H9 (cell line): ENCODE data around the gene FN3KRP. TPM values are rescaled to one million over a fixed set of nuclear protein-coding genes. Genes with fewer than 3 reads are reported as not detected.

ENCODE experiments used
- DNase-seq: peaks from one replicate; pipeline ENCODE4 v3.0.0-alpha.2; 2017
- H2AFZ ChIP-seq: one replicate; pipeline ENCODE4 v1.6.1; 2013; ENCODE audit warnings: mild to moderate bottlenecking, low read length, control low read depth, moderate library complexity
- H2AK5ac ChIP-seq: 2 replicates; pipeline ENCODE4 v1.6.1; 2013; ENCODE audit warnings: low read length, control low read depth, mixed read lengths; ENCODE audit not compliant: insufficient read length
- H2BK120ac ChIP-seq: one replicate; pipeline ENCODE4 v1.6.1; 2013; ENCODE audit warnings: low read depth, mild to moderate bottlenecking, low read length, control low read depth, inconsistent platforms; ENCODE audit not compliant: poor library complexity, severe bottlenecking
- H2BK12ac ChIP-seq: 2 replicates; pipeline ENCODE4 v1.6.1; 2013; ENCODE audit warnings: low read length, control low read depth, mixed read lengths, low read depth; ENCODE audit not compliant: insufficient read length
- H2BK15ac ChIP-seq: 2 replicates; pipeline ENCODE4 v1.6.1; 2013; ENCODE audit warnings: low read depth, low read length, control low read depth
- H2BK20ac ChIP-seq: one replicate; pipeline ENCODE4 v1.6.1; 2013; ENCODE audit warnings: low read depth, mild to moderate bottlenecking, low read length, control low read depth, inconsistent platforms; ENCODE audit not compliant: poor library complexity, severe bottlenecking
- H2BK5ac ChIP-seq: 2 replicates; pipeline ENCODE4 v1.6.1; 2013; ENCODE audit warnings: low read length, control low read depth, mixed read lengths; ENCODE audit not compliant: insufficient read length
- H3K14ac ChIP-seq: 2 replicates; pipeline ENCODE4 v1.6.1; 2013; ENCODE audit warnings: low read length, control low read depth; ENCODE audit not compliant: insufficient read depth
- H3K18ac ChIP-seq: 2 replicates; pipeline ENCODE4 v1.6.1; 2013; ENCODE audit warnings: low read depth, mild to moderate bottlenecking, mixed read lengths, low read length, control low read depth; ENCODE audit not compliant: insufficient read length
- H3K23ac ChIP-seq: 2 replicates; pipeline ENCODE4 v1.6.1; 2013; ENCODE audit warnings: low read length, control low read depth, mixed read lengths, low read depth; ENCODE audit not compliant: insufficient read length
- H3K23me2 ChIP-seq: 2 replicates; pipeline ENCODE4 v1.6.1; 2013; ENCODE audit warnings: low read depth, mild to moderate bottlenecking, mixed read lengths, low read length, control low read depth; ENCODE audit not compliant: insufficient read length, poor library complexity, severe bottlenecking
- H3K27ac ChIP-seq: 2 replicates; pipeline ENCODE4 v1.5.1; 2013; ENCODE audit warnings: low read length, control low read depth, mixed read lengths, low read depth; ENCODE audit not compliant: insufficient read length
- H3K27me3 ChIP-seq: 2 replicates; pipeline ENCODE4 v1.6.1; 2013; ENCODE audit warnings: low read length, control low read depth, inconsistent platforms; ENCODE audit not compliant: insufficient read depth
- H3K4ac ChIP-seq: 2 replicates; pipeline ENCODE4 v1.6.1; 2013; ENCODE audit warnings: low read depth, mild to moderate bottlenecking, control low read depth, inconsistent platforms, low read length, moderate library complexity
- H3K4me1 ChIP-seq: 2 replicates; pipeline ENCODE4 v1.6.1; 2013; ENCODE audit warnings: low read length, control low read depth, inconsistent platforms; ENCODE audit not compliant: insufficient read depth
- H3K4me2 ChIP-seq: 2 replicates; pipeline ENCODE4 v1.6.1; 2013; ENCODE audit warnings: low read length, control low read depth, mixed read lengths; ENCODE audit not compliant: insufficient read length, insufficient read depth
- H3K56ac ChIP-seq: 2 replicates; pipeline ENCODE4 v1.6.1; 2013; ENCODE audit warnings: low read depth, mild to moderate bottlenecking, mixed read lengths, low read length, control low read depth; ENCODE audit not compliant: insufficient read length
- H3K79me1 ChIP-seq: 2 replicates; pipeline ENCODE4 v1.6.1; 2013; ENCODE audit warnings: low read depth, mild to moderate bottlenecking, moderate library complexity, low read length, control low read depth, inconsistent platforms; ENCODE audit not compliant: insufficient read depth, poor library complexity, severe bottlenecking
- H3K79me2 ChIP-seq: 2 replicates; pipeline ENCODE4 v1.6.1; 2013; ENCODE audit warnings: low read length, control low read depth, inconsistent platforms; ENCODE audit not compliant: insufficient read depth
- H3K9ac ChIP-seq: 2 replicates; pipeline ENCODE4 v1.6.1; 2013; ENCODE audit warnings: low read length, control low read depth, mixed read lengths; ENCODE audit not compliant: insufficient read length; ENCODE audit errors: extremely low read depth
- H3K9me3 ChIP-seq: one replicate; pipeline ENCODE4 v1.6.1; 2013; ENCODE audit warnings: low read depth, low read length, inconsistent platforms; ENCODE audit not compliant: control insufficient read depth
- H3T11ph ChIP-seq: one replicate; pipeline ENCODE4 v1.6.1; 2013; ENCODE audit warnings: mild to moderate bottlenecking, low read length, control low read depth, inconsistent platforms
- H4K20me1 ChIP-seq: one replicate; pipeline ENCODE4 v1.6.1; 2013; ENCODE audit not compliant: control insufficient read depth, insufficient read length, insufficient read depth
- H4K5ac ChIP-seq: 2 replicates; pipeline ENCODE4 v1.6.1; 2013; ENCODE audit warnings: low read depth, mild to moderate bottlenecking, mixed read lengths, low read length, control low read depth; ENCODE audit not compliant: insufficient read length
- H4K8ac ChIP-seq: replicated peaks from 2 replicates; pipeline ENCODE4 v1.6.1; 2013; ENCODE audit warnings: low read length, control low read depth, mixed read lengths, low read depth; ENCODE audit not compliant: insufficient read length
- H4K91ac ChIP-seq: 2 replicates; pipeline ENCODE4 v1.6.1; 2013; ENCODE audit warnings: low read depth, mild to moderate bottlenecking, moderate library complexity, mixed read lengths, low read length, control low read depth; ENCODE audit not compliant: insufficient read length
- H3K27ac Mint-ChIP-seq, 3 experiments: 2 replicates in 2 of 3; 3 replicates in 1 of 3; pipeline ENCODE4 v1.8.0; 2020 to 2021; ENCODE audit warnings: mixed read lengths in 3 of 3, mild to moderate bottlenecking in 1 of 3, moderate library complexity in 1 of 3
- H3K27me3 Mint-ChIP-seq: 2 replicates; pipeline ENCODE4 v1.8.0; 2021; ENCODE audit warnings: low read depth, mild to moderate bottlenecking, moderate library complexity, mixed read lengths
- H3K36me3 Mint-ChIP-seq, 3 experiments: 2 replicates in 2 of 3; 3 replicates in 1 of 3; pipeline ENCODE4 v1.8.0; 2020 to 2021; ENCODE audit warnings: low read depth in 3 of 3, mixed read lengths in 3 of 3; ENCODE audit not compliant: insufficient read depth in 1 of 3
- H3K4me1 Mint-ChIP-seq, 2 experiments: 2 replicates each; pipeline ENCODE4 v1.8.0; 2020; ENCODE audit warnings: mixed read lengths in 2 of 2
- H3K4me3 Mint-ChIP-seq, 2 experiments: 2 replicates in 1 of 2; 3 replicates in 1 of 2; pipeline ENCODE4 v1.8.0; 2020 to 2021; ENCODE audit warnings: mild to moderate bottlenecking in 2 of 2, mixed read lengths in 2 of 2, moderate library complexity in 1 of 2
- H3K9me3 Mint-ChIP-seq, 2 experiments: 2 replicates in 1 of 2; 3 replicates in 1 of 2; pipeline ENCODE4 v1.8.0; 2020; ENCODE audit warnings: mild to moderate bottlenecking in 2 of 2, mixed read lengths in 2 of 2, moderate library complexity in 1 of 2
- WGBS: extraction: QIAGEN DNeasy Blood & Tissue Kit; methylation state at CpG from one replicate; pipeline ENCODE4 v1.1.7; 2013; ENCODE audit warnings: missing lambda C conversion rate, low lambda C conversion rate, mixed read lengths; ENCODE audit not compliant: insufficient read length; ENCODE audit errors: extremely low coverage; 5-methylcytosine and 5-hydroxymethylcytosine counted together
- long read RNA-seq: library from polyadenylated mRNA; unstranded; transcript quantifications from one replicate; pipeline ENCODE4 v2.0.0, GENCODE V29; 2020
- total RNA-seq: library from RNA; stranded (reverse); gene quantifications from 2 replicates; pipeline ENCODE4 v1.2.1, GENCODE V29; 2021
- TF ChIP-seq, protein P1 (sequence below): fragments of 200-600 bp; sonication (generic); conservative IDR thresholded peaks from 3 replicates; pipeline ENCODE4 v1.8.0; 2021; ENCODE audit warnings: antibody characterized with exemption, mild to moderate bottlenecking

Gene FN3KRP, protein sequence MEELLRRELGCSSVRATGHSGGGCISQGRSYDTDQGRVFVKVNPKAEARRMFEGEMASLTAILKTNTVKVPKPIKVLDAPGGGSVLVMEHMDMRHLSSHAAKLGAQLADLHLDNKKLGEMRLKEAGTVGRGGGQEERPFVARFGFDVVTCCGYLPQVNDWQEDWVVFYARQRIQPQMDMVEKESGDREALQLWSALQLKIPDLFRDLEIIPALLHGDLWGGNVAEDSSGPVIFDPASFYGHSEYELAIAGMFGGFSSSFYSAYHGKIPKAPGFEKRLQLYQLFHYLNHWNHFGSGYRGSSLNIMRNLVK
- total RNA-seq, result 31.9 and 32.9 TPM in 2 replicates
- long read RNA-seq, transcript FN3KRP-201 (6 exons, 1,849 nt), result major isoform, 243 of 263 reads
- long read RNA-seq, partial matches to known transcripts, result 4 of 263 reads
- long read RNA-seq, other reads (novel, unspliced or antisense), result 15 of 263 reads

DNA sequence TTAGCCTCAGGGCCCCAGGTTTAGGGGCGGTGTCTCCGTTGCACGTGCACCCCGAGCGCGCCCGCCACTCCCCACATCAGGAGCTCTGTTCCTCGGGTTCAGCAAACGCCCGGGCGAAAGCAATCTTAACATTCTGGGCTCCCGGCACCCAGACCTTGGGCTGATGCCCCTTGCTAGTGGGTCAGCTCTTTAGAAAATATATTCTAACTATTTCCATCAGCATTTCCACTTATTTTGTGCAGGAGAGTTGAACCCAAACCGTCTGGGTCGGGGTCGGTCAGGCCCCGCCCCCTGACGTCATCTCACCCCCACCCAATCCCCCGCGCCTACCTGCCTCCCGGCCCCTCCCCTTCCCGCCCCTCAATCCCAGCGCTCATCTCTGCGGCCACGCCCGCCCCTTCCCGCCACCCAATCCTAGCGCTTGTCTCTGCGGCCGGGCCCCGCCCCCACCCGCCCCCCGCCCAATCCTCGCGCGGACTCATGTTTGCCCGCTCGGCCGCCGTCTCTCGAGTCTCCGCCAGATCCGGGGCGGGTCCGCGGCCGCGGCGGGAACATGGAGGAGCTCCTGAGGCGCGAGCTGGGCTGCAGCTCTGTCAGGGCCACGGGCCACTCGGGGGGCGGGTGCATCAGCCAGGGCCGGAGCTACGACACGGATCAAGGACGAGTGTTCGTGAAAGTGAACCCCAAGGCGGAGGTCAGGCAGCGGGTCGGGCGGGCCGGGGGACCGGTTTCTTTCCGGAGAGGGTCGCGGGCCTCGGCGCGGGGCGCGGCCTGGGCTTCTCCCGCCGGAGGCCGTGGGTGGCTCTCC, at the start of gene FN3KRP:
Gene FN3KRP (plus strand): TSS at position 504 of the 808 bp plus-strand sequence. CDS start 50 bp downstream, at position 554.
- Histone ChIP-seq H3K23ac (no peak within 1 kb of the TSS), H3T11ph (no peak within 1 kb of the TSS), H3K4ac (no peak within 1 kb of the TSS), H3K9ac (peak within 1 kb of the TSS; percentile 82), H3K79me1 (no peaks in the 10 kb centered on the region), H3K9me3 (no peaks in the 10 kb centered on the region), H2BK12ac (no peak within 1 kb of the TSS), H3K79me2 (no peaks in the 10 kb centered on the region), H4K5ac (no peak within 1 kb of the TSS), H3K18ac (no peak within 1 kb of the TSS), H2BK5ac (no peak within 1 kb of the TSS), H3K27me3 (no peaks in the 10 kb centered on the region; the same call in none of the 2 replicates), H3K4me1 (no peaks in the 10 kb centered on the region), H2BK15ac (no peak within 1 kb of the TSS), H2AFZ (peak within 1 kb of the TSS; percentile 88), H2BK20ac (no peak within 1 kb of the TSS), H3K14ac (no peak within 1 kb of the TSS; the same call in 1 of the 2 replicates), H4K91ac (no peak within 1 kb of the TSS), H3K23me2 (peaks cover 14% of the 10 kb centered on the region), H3K56ac (no peak within 1 kb of the TSS), H2AK5ac (no peak within 1 kb of the TSS), H3K27ac (no peak within 1 kb of the TSS), H3K4me2 (peak within 1 kb of the TSS; percentile 73), H4K20me1 (no peaks in the 10 kb centered on the region), H2BK120ac (no peak within 1 kb of the TSS), H4K8ac (no peak within 1 kb of the TSS)
- H3K4me3 Mint-ChIP-seq, result peak within 1 kb of the TSS; percentile 95 to 98
- H3K36me3 Mint-ChIP-seq, result peaks cover 0 to 24% (median 24%) of the 10 kb centered on the region in 3 experiments; a peak in 6 of 7 replicates
- H3K9me3 Mint-ChIP-seq, result no peaks in the 10 kb centered on the region
- WGBS, result no CpG with 5 or more reads among the region's 75 CpGs
- TF ChIP-seq, protein P1, sequence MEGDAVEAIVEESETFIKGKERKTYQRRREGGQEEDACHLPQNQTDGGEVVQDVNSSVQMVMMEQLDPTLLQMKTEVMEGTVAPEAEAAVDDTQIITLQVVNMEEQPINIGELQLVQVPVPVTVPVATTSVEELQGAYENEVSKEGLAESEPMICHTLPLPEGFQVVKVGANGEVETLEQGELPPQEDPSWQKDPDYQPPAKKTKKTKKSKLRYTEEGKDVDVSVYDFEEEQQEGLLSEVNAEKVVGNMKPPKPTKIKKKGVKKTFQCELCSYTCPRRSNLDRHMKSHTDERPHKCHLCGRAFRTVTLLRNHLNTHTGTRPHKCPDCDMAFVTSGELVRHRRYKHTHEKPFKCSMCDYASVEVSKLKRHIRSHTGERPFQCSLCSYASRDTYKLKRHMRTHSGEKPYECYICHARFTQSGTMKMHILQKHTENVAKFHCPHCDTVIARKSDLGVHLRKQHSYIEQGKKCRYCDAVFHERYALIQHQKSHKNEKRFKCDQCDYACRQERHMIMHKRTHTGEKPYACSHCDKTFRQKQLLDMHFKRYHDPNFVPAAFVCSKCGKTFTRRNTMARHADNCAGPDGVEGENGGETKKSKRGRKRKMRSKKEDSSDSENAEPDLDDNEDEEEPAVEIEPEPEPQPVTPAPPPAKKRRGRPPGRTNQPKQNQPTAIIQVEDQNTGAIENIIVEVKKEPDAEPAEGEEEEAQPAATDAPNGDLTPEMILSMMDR, result no peak
- peak within 1 kb of the TSS in 1 of 3 experiments; percentile 92; a peak in 3 of 7 replicates for H3K27ac Mint-ChIP-seq
- peaks cover 11% of the 10 kb centered on the region in 2 experiments for H3K4me1 Mint-ChIP-seq
- peak; percentile 98 for DNase-seq
- peaks cover 19% of the 10 kb centered on the region for H3K27me3 Mint-ChIP-seq
